Measurements from ENCODE around the gene KRTAP10-7. TPM values are rescaled to one million over a fixed set of nuclear protein-coding genes. Genes with fewer than 3 reads are reported as not detected.
"Not testable (repeated sequence)": the region's sequence is repeated elsewhere in the genome, so short reads cannot be mapped to it uniquely, and the experiment has no call there.

The KRTAP10-7 gene
- total RNA-seq, 1 experiment from 2014 or later: not detected

DNA sequence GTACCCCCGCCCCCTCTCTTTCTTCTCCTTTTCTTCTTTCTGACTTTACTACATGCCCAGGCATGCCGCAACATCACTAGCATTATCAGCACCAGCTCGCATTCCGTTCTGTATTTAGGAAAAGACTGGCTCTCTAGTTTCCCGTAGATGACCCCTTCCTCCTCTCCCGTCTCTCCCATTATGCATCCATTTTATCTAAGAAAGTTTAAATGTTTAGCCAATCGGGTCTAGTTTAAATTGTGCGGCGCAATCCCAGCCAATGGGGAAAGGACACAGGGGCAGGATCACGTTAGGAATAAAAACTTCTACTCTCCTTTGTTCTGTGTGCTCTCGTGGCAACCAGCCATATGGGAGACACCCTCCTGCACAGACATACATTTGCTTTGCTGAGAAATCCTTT lies 2.3 kb upstream of the KRTAP10-7 start:
- no peak overlapping the region for H2AFZ ChIP-seq (ENCODE audit: low read length)
- H3K79me2 ChIP-seq (ENCODE audit: low read length): no peaks in the 10 kb centered on the region
- H3K9me2 ChIP-seq (replicated peaks; ENCODE audit: insufficient read depth, low read length): no peaks in the 10 kb centered on the region
- H3K4me2 ChIP-seq (ENCODE audit: low read depth, low read length, poor library complexity, severe bottlenecking): no peak overlapping the region
- no peaks in the 10 kb centered on the region for H3K27me3 ChIP-seq (ENCODE audit: low read length)
- no peaks in the 10 kb centered on the region for H3K4me1 ChIP-seq (ENCODE audit: low read length)
- H3K4me3 ChIP-seq (ENCODE audit: low read length): no peak overlapping the region
- no peak for DNase-seq
- no peaks in the 10 kb centered on the region for H4K20me1 ChIP-seq (ENCODE audit: insufficient read depth, low read depth, low read length)
- no peak overlapping the region for H3K27ac ChIP-seq (ENCODE audit: low read length)
- no peaks in the 10 kb centered on the region for H3K9me3 ChIP-seq (ENCODE audit: low read length)
- H3K36me3 ChIP-seq (ENCODE audit: insufficient read depth, low read length): no peaks in the 10 kb centered on the region
- no peak overlapping the region for H3K9ac ChIP-seq (ENCODE audit: low read length)

DNA sequence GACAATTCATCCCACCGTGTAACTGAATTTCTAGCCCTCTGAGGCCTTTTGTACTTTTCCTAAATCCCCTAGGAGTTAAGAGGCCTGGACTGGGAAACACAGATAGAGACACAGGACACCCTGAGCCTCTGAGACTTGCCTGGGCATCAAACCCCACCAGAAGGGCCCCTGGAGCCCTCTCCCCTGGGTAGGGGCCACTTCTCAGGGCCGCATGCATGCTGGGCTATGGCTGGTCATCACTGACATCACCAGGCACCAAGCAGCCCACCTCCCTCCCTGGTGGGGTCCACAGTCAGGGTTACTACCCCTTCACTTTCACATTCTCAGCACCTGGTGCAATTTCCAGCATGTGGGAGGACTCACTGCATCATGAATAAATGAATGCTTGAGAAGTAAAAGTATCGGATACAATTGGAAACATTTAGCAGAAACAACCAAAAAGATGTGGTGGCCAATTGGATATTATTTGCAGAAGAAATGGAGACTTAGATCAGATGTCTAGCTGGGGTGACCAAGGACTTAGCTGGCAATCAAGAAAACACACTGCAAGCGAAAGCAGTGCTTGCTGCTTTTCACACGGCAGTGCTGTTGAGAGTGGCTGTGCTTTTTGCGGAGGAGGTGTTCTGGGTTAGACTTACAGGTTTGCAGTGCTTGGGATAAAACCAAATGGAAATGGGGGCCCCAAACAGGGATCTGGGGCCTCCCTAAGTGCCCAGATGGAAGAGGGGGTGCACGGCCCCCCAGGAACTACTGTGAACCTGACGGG lies 950 bp upstream of the KRTAP10-7 start:
- H3K9me2 ChIP-seq (replicated peaks; ENCODE audit: insufficient read depth, low read length): no peaks in the 10 kb centered on the region
- no peak overlapping the region for H2AFZ ChIP-seq (ENCODE audit: low read length)
- H3K36me3 ChIP-seq (ENCODE audit: insufficient read depth, low read length): no peaks in the 10 kb centered on the region
- H3K4me3 ChIP-seq (ENCODE audit: low read length): no peak overlapping the region
- no peak overlapping the region for H3K27ac ChIP-seq (ENCODE audit: low read length)
- no peaks in the 10 kb centered on the region for H3K4me1 ChIP-seq (ENCODE audit: low read length)
- H3K9me3 ChIP-seq (ENCODE audit: low read length): no peaks in the 10 kb centered on the region
- H3K79me2 ChIP-seq (ENCODE audit: low read length): no peaks in the 10 kb centered on the region
- no peak overlapping the region for H3K9ac ChIP-seq (ENCODE audit: low read length)
- no peaks in the 10 kb centered on the region for H3K27me3 ChIP-seq (ENCODE audit: low read length)
- H4K20me1 ChIP-seq (ENCODE audit: insufficient read depth, low read depth, low read length): no peaks in the 10 kb centered on the region
- no peak overlapping the region for H3K4me2 ChIP-seq (ENCODE audit: low read depth, low read length, poor library complexity, severe bottlenecking)
- no peak for DNase-seq

DNA sequence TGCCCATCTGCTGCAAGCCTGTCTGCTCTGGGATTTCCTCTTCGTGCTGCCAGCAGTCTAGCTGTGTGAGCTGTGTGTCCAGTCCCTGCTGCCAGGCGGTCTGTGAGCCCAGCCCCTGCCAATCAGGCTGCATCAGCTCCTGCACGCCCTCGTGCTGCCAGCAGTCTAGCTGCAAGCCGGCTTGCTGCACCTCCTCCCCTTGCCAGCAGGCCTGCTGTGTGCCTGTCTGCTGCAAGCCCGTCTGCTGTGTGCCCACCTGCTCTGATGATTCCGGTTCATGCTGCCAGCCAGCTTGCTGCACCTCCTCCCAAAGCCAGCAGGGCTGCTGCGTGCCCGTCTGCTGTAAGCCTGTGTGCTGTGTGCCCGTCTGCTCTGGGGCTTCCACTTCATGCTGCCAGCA lies 694 bp downstream of the KRTAP10-7 start:
- not testable (repeated sequence) for H3K9me3 ChIP-seq (ENCODE audit: low read length); DNase-seq; H3K4me1 ChIP-seq (ENCODE audit: low read length); H2AFZ ChIP-seq (ENCODE audit: low read length); H4K20me1 ChIP-seq (ENCODE audit: insufficient read depth, low read depth, low read length); H3K4me3 ChIP-seq (ENCODE audit: low read length); H3K27ac ChIP-seq (ENCODE audit: low read length); H3K4me2 ChIP-seq (ENCODE audit: low read depth, low read length, poor library complexity, severe bottlenecking); H3K9me2 ChIP-seq (replicated peaks; ENCODE audit: insufficient read depth, low read length); H3K79me2 ChIP-seq (ENCODE audit: low read length); H3K36me3 ChIP-seq (ENCODE audit: insufficient read depth, low read length); H3K9ac ChIP-seq (ENCODE audit: low read length); H3K27me3 ChIP-seq (ENCODE audit: low read length)

DNA sequence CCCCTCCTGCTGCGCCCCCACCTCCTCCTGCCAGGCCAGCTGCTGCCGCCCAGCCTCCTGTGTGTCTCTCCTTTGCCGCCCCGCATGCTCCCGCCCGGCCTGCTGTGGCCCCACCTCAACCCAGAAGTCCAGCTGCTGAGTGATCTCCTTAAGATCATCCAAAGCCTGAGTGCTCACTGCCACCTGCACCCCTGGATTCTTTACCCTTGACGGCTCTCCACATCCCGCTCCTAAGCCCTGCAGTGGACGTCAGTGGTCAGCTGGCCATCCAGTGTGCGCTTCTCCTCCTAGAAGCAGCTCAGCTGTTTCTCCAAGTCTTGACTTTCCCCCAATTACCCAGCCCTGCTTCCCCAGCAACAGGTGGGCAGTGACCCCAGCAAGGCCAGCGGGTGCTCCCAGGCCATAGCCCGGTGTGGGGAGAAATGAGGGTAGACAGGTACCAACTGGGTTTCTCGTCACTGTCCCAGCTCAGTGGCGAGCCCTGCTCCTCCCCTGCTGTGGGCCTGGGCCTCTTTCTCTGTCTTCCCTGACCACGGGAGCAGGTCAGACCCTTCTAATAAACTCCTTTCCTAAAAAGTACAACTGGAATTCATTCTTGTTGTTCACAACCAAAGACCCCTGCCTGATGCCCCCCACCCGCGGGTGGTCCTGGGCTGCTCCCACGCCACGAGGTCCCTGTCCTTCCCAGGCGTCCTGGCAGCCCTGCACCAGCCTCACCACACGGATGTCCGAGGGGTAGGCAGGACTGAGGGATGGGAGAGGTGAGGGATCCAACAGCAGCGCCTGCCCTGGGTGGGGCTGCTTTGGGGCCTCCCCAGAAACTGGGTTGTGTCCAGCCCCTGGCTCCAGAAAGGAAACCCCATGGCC lies 1.4 kb downstream of the KRTAP10-7 start:
- no peaks in the 10 kb centered on the region for H3K4me1 ChIP-seq (ENCODE audit: low read length)
- DNase-seq: no peak
- H4K20me1 ChIP-seq (ENCODE audit: insufficient read depth, low read depth, low read length): no peaks in the 10 kb centered on the region
- no peaks in the 10 kb centered on the region for H3K36me3 ChIP-seq (ENCODE audit: insufficient read depth, low read length)
- H2AFZ ChIP-seq (ENCODE audit: low read length): no peak overlapping the region
- no peaks in the 10 kb centered on the region for H3K27me3 ChIP-seq (ENCODE audit: low read length)
- no peak overlapping the region for H3K4me3 ChIP-seq (ENCODE audit: low read length)
- no peaks in the 10 kb centered on the region for H3K9me2 ChIP-seq (replicated peaks; ENCODE audit: insufficient read depth, low read length)
- H3K79me2 ChIP-seq (ENCODE audit: low read length): no peaks in the 10 kb centered on the region
- no peak overlapping the region for H3K9ac ChIP-seq (ENCODE audit: low read length)
- no peaks in the 10 kb centered on the region for H3K9me3 ChIP-seq (ENCODE audit: low read length)
- no peak overlapping the region for H3K27ac ChIP-seq (ENCODE audit: low read length)
- H3K4me2 ChIP-seq (ENCODE audit: low read depth, low read length, poor library complexity, severe bottlenecking): no peak overlapping the region

DNA sequence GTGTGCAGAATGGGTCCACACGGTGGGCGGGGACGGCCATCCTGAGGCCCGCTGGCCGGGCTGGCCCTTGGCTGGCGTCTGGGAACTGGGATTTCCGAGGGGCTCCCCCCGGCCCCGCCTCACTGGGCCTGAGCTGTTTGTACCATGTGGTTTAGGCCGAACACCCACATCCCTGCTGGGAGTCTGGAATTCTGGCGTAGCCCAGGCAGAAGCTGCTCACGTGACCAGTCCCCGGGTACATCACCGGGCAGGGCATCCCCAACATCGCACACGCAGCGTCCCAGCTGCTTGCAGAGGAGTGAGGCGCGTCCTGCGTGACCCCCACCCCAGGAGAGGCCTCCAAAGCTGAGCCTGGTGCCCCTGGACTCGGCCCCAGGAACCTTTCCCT lies 2.1 kb downstream of the KRTAP10-7 start:
- Histone ChIP-seq H3K4me3 (ENCODE audit: low read length) (no peak overlapping the region), H2AFZ (ENCODE audit: low read length) (no peak overlapping the region), H3K9me3 (ENCODE audit: low read length) (no peaks in the 10 kb centered on the region), H3K27me3 (ENCODE audit: low read length) (no peaks in the 10 kb centered on the region), H3K36me3 (ENCODE audit: insufficient read depth, low read length) (no peaks in the 10 kb centered on the region), H3K79me2 (ENCODE audit: low read length) (no peaks in the 10 kb centered on the region), H4K20me1 (ENCODE audit: insufficient read depth, low read depth, low read length) (no peaks in the 10 kb centered on the region), H3K9me2 (replicated peaks; ENCODE audit: insufficient read depth, low read length) (no peaks in the 10 kb centered on the region), H3K27ac (ENCODE audit: low read length) (no peak overlapping the region), H3K9ac (ENCODE audit: low read length) (no peak overlapping the region), H3K4me1 (ENCODE audit: low read length) (no peaks in the 10 kb centered on the region), H3K4me2 (ENCODE audit: low read depth, low read length, poor library complexity, severe bottlenecking) (no peak overlapping the region)
- no peak for DNase-seq

DNA sequence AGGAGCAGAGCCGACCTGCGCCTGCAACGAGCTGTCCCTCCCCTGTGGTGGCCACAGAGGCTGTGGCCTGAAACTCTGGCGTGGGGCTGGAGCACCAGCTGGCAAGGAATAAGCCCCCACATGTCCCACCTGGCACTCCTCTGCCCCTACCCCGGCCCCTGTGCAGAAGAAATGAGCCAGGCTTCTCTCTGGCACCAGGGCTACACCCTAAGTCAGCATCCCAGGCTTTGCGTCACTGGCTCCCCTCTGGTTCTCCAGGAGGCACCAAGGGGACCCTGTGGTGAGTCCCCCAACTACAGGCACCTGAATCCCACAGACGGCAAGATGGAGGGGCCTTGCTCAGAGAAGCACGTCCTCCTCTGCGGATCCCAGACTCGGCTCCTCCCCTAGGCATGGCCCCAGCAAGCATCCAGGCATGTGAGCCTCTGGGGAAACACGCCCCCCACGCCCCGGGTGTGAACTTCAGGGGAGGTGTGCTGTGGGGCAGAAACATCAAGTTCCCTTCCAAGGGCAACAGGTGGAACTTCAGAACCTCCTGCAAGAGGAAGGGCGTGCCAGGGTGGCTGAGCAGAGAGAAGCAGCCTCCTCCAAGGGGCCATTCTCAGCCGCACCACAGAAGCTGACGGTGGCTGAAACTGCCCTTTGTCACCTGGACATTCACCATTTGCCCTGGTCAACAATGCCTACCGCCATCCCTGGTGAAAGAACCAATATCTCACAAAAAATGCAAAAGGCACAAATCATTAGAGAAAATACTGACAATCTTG lies 2.9 kb downstream of the KRTAP10-7 start:
- Histone ChIP-seq H3K9ac (ENCODE audit: low read length) (no peak overlapping the region), H3K4me3 (ENCODE audit: low read length) (no peak overlapping the region), H3K4me1 (ENCODE audit: low read length) (no peaks in the 10 kb centered on the region), H3K4me2 (ENCODE audit: low read depth, low read length, poor library complexity, severe bottlenecking) (no peak overlapping the region), H4K20me1 (ENCODE audit: insufficient read depth, low read depth, low read length) (no peaks in the 10 kb centered on the region), H2AFZ (ENCODE audit: low read length) (no peak overlapping the region), H3K27ac (ENCODE audit: low read length) (no peak overlapping the region), H3K9me3 (ENCODE audit: low read length) (no peaks in the 10 kb centered on the region), H3K79me2 (ENCODE audit: low read length) (no peaks in the 10 kb centered on the region), H3K27me3 (ENCODE audit: low read length) (no peaks in the 10 kb centered on the region), H3K9me2 (replicated peaks; ENCODE audit: insufficient read depth, low read length) (no peaks in the 10 kb centered on the region), H3K36me3 (ENCODE audit: insufficient read depth, low read length) (no peaks in the 10 kb centered on the region)
- DNase-seq: no peak

DNA sequence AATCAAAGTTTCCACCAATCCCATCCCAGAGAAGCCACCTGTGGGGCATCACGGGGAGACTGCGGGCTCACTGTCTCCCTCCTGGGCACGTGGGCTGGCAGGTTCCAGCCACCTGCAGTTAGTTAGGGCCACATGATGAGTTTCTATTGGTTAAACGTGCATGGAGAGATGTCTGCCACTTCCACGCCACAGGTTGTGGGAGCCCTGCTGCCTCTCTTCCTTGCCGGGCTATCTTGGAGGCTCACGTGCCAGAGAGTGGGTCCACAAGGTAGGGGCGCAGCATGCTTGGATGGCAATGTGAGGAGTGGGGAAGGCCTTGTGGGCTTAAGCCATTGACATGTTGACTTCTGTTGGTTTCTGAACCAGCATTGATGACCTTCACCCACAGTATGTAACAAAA lies 3.5 kb downstream of the KRTAP10-7 start:
- Histone ChIP-seq H3K9ac (ENCODE audit: low read length) (no peak overlapping the region), H2AFZ (ENCODE audit: low read length) (no peak overlapping the region), H3K9me3 (ENCODE audit: low read length) (no peaks in the 10 kb centered on the region), H4K20me1 (ENCODE audit: insufficient read depth, low read depth, low read length) (no peaks in the 10 kb centered on the region), H3K9me2 (replicated peaks; ENCODE audit: insufficient read depth, low read length) (no peaks in the 10 kb centered on the region), H3K27me3 (ENCODE audit: low read length) (no peaks in the 10 kb centered on the region), H3K4me2 (ENCODE audit: low read depth, low read length, poor library complexity, severe bottlenecking) (no peak overlapping the region), H3K36me3 (ENCODE audit: insufficient read depth, low read length) (no peaks in the 10 kb centered on the region), H3K4me1 (ENCODE audit: low read length) (no peaks in the 10 kb centered on the region), H3K27ac (ENCODE audit: low read length) (no peak overlapping the region), H3K79me2 (ENCODE audit: low read length) (no peaks in the 10 kb centered on the region), H3K4me3 (ENCODE audit: low read length) (no peak overlapping the region)
- no peak for DNase-seq

DNA sequence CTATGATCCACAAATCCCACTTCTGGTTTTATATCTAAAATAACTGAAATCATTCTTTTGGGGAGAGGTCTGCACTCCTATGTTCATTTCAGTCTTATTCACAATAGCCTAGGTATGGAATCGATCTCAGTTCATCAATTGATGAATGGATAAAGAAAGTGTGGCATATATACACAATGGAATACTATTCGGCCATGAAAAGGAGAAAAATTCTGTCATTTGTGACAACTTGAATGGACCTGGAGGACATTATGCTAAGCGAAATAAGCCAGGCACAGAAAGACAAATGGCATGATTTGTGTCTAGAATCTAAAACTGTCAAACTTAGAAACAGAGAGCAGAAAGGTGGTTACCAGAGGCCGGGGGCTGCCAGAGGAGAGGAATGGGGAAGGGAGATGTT lies 6.1 kb downstream of the KRTAP10-7 start:
- Histone ChIP-seq H3K79me2 (ENCODE audit: low read length) (no peaks in the 10 kb centered on the region), H3K4me1 (ENCODE audit: low read length) (no peaks in the 10 kb centered on the region), H3K4me2 (ENCODE audit: low read depth, low read length, poor library complexity, severe bottlenecking) (no peak overlapping the region), H3K9ac (ENCODE audit: low read length) (no peak overlapping the region), H3K27ac (ENCODE audit: low read length) (no peak overlapping the region), H4K20me1 (ENCODE audit: insufficient read depth, low read depth, low read length) (no peaks in the 10 kb centered on the region), H3K27me3 (ENCODE audit: low read length) (no peaks in the 10 kb centered on the region), H3K36me3 (ENCODE audit: insufficient read depth, low read length) (no peaks in the 10 kb centered on the region), H2AFZ (ENCODE audit: low read length) (no peak overlapping the region), H3K9me2 (replicated peaks; ENCODE audit: insufficient read depth, low read length) (no peaks in the 10 kb centered on the region), H3K4me3 (ENCODE audit: low read length) (no peak overlapping the region), H3K9me3 (ENCODE audit: low read length) (no peaks in the 10 kb centered on the region; the same call in 1 of the 2 replicates)
- no peak for DNase-seq

Measured in Karpas-422 (cell line).